ENCODE data around the gene SUN1. TPM values are rescaled to one million over a fixed set of nuclear protein-coding genes. Genes with fewer than 3 reads are reported as not detected.

SUN1 gene
- total and polyA plus RNA-seq, 2 donors from 2014 or later = 40.4 to 168 TPM

DNA sequence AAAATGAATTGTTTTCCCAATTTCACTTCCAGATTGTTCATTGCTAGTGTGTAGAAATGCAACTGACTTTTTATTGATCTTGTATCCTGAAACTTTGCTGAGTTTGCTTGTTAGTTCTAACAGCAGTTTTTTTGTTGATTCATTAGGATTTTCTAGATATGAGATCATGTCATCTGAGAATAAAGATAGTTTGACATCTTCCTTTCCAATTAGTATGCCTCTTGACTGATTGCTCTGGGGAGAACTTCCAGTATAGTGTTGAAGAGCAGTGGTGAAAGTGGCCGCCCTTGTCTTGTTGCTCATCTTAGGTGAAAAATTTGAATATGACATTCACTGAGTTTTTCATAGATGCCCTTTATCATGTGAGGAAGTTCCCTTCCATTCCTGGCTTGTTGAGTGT lies 11.9 kb upstream of the SUN1 start:
- DNase-seq (no peak), FAIRE-seq (no peak)
- intact Hi-C loops (cut with DNase I) = no loop called here
- TF ChIP-seq, protein P1, sequence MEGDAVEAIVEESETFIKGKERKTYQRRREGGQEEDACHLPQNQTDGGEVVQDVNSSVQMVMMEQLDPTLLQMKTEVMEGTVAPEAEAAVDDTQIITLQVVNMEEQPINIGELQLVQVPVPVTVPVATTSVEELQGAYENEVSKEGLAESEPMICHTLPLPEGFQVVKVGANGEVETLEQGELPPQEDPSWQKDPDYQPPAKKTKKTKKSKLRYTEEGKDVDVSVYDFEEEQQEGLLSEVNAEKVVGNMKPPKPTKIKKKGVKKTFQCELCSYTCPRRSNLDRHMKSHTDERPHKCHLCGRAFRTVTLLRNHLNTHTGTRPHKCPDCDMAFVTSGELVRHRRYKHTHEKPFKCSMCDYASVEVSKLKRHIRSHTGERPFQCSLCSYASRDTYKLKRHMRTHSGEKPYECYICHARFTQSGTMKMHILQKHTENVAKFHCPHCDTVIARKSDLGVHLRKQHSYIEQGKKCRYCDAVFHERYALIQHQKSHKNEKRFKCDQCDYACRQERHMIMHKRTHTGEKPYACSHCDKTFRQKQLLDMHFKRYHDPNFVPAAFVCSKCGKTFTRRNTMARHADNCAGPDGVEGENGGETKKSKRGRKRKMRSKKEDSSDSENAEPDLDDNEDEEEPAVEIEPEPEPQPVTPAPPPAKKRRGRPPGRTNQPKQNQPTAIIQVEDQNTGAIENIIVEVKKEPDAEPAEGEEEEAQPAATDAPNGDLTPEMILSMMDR (IDR thresholded peaks at IDR 0.05; ENCODE audit: borderline replicate concordance, extremely low read depth, insufficient read depth) = no peak
- Histone ChIP-seq H3K36me3 (ENCODE audit: control insufficient read depth in 2 of 3, insufficient read depth in 3 of 3, low read length in 3 of 3) (no peaks in the 10 kb centered on the region), H3K4me1 (ENCODE audit: control insufficient read depth in 2 of 3, insufficient read depth in 2 of 3, low read depth in 1 of 3, low read length in 3 of 3) (peaks cover 0 to 25% (median 10%) of the 10 kb centered on the region in 3 donors), H3K27me3 (ENCODE audit: control insufficient read depth, insufficient read depth, low read length) (no peaks in the 10 kb centered on the region), H3K4me3 (ENCODE audit: low read length in 3 of 3) (no peak overlapping the region), H3K9me3 (ENCODE audit: control insufficient read depth in 2 of 3, insufficient read depth in 1 of 3, low read length in 3 of 3) (no peaks in the 10 kb centered on the region), H3K9ac (ENCODE audit: low read length in 3 of 3) (no peak overlapping the region), H3K27ac (ENCODE audit: low read depth in 2 of 2, low read length in 2 of 2) (no peak overlapping the region)

DNA sequence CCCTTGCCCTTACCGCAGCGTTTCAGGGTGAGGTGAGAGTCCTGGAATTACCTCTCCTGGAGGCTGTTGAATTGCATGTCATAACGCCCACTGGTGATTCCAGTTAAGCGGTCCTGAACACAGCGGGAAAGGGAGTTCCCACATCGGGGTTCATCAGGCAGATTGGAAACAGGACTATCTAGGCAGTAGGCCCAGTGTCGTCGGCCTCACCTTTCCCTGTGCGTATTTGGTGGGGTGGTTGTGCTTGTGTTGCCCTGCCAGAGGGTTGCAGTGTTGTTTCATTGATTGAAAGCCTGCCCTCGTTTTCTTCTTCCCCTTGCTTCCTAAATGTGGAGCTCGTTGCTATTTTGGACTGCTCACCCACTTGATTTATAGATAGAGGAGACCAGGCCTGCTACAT lies 10.6 kb upstream of the SUN1 start:
- intact Hi-C loops (cut with DNase I) = no loop called here
- Histone ChIP-seq H3K27ac (ENCODE audit: low read depth in 2 of 2, low read length in 2 of 2) (no peak overlapping the region), H3K9ac (ENCODE audit: low read length in 3 of 3) (no peak overlapping the region), H3K27me3 (ENCODE audit: control insufficient read depth, insufficient read depth, low read length) (no peaks in the 10 kb centered on the region), H3K9me3 (ENCODE audit: control insufficient read depth in 2 of 3, insufficient read depth in 1 of 3, low read length in 3 of 3) (no peaks in the 10 kb centered on the region), H3K4me3 (ENCODE audit: low read length in 3 of 3) (no peak overlapping the region), H3K4me1 (ENCODE audit: control insufficient read depth in 2 of 3, insufficient read depth in 2 of 3, low read depth in 1 of 3, low read length in 3 of 3) (peaks cover 0 to 29% (median 10%) of the 10 kb centered on the region in 3 donors), H3K36me3 (ENCODE audit: control insufficient read depth in 2 of 3, insufficient read depth in 3 of 3, low read length in 3 of 3) (no peaks in the 10 kb centered on the region)
- DNase-seq (peak in 1 of 5 donors; percentile 41), FAIRE-seq (no peak)
- TF ChIP-seq, protein P1 (IDR thresholded peaks at IDR 0.05; ENCODE audit: borderline replicate concordance, extremely low read depth, insufficient read depth) = no peak

DNA sequence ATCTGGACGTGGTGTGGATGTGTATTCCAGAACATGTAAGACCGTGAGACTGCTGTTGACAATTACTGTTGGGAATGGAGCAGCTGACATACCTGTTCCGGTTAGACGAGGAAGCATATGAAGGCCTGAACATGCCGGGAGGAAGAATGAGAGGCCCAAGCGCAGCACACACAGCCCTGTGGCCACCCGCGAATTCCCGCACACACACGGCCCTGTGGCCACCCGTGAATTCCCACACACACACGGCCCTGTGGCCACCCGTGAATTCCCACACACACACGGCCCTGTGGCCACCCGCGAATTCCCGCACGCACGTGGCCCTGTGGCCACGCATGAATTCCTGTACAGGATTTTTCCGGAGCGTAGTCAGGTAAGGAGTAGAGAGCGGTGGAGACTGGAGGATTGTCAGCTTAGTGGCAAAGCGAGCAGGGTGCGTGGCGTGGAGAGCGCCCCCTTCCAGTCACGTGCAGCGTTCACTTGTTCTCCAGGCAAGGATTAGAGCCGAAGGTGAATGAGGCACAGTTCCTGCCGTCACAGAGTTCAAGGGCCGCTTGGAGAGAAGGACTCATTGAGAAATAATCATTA lies 9.5 kb upstream of the SUN1 start:
- no peak for FAIRE-seq
- Histone ChIP-seq H3K9me3 (ENCODE audit: control insufficient read depth in 2 of 3, insufficient read depth in 1 of 3, low read length in 3 of 3) (no peaks in the 10 kb centered on the region), H3K9ac (ENCODE audit: low read length in 3 of 3) (no peak overlapping the region), H3K36me3 (ENCODE audit: control insufficient read depth in 2 of 3, insufficient read depth in 3 of 3, low read length in 3 of 3) (no peaks in the 10 kb centered on the region), H3K4me1 (ENCODE audit: control insufficient read depth in 2 of 3, insufficient read depth in 2 of 3, low read depth in 1 of 3, low read length in 3 of 3) (peaks cover 0 to 26% (median 10%) of the 10 kb centered on the region in 3 donors), H3K27me3 (ENCODE audit: control insufficient read depth, insufficient read depth, low read length) (no peaks in the 10 kb centered on the region), H3K4me3 (ENCODE audit: low read length in 3 of 3) (no peak overlapping the region), H3K27ac (ENCODE audit: low read depth in 2 of 2, low read length in 2 of 2) (peak overlapping the region in 1 of 2 donors; percentile 44)
- intact Hi-C loops (cut with DNase I) = no loop called here
- TF ChIP-seq, protein P1 (IDR thresholded peaks at IDR 0.05; ENCODE audit: borderline replicate concordance, extremely low read depth, insufficient read depth) = no peak
- peak in 1 of 5 donors; percentile 51 for DNase-seq

DNA sequence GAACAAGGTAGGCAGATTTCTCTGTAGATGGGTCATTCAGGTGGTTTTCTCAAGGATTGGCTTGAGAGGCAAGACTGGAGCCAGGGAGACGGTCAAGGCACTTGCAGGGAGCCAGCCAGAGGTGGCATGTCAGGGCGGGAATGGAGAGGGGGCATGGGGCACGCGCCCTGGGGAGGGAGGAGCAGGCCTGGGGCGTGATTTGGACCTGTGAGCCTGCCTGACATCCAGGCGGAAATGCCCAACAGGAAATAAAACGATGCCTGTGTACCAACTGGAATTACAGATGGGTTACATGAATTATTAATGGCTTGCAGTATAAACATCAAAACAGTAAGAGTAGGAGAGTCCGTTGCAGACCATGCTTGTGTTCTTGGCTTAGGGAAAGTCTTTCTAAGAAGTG lies 8.6 kb upstream of the SUN1 start:
- H3K27me3 ChIP-seq (ENCODE audit: control insufficient read depth, insufficient read depth, low read length) = no peaks in the 10 kb centered on the region
- H3K36me3 ChIP-seq (ENCODE audit: control insufficient read depth in 2 of 3, insufficient read depth in 3 of 3, low read length in 3 of 3) = no peaks in the 10 kb centered on the region
- H3K4me3 ChIP-seq (ENCODE audit: low read length in 3 of 3) = no peak overlapping the region
- intact Hi-C loops (cut with DNase I) = no loop called here
- FAIRE-seq = no peak
- peaks cover 0 to 27% (median 10%) of the 10 kb centered on the region in 3 donors for H3K4me1 ChIP-seq (ENCODE audit: control insufficient read depth in 2 of 3, insufficient read depth in 2 of 3, low read depth in 1 of 3, low read length in 3 of 3)
- no peaks in the 10 kb centered on the region for H3K9me3 ChIP-seq (ENCODE audit: control insufficient read depth in 2 of 3, insufficient read depth in 1 of 3, low read length in 3 of 3)
- TF ChIP-seq, protein P1 (IDR thresholded peaks at IDR 0.05; ENCODE audit: borderline replicate concordance, extremely low read depth, insufficient read depth) = no peak
- H3K9ac ChIP-seq (ENCODE audit: low read length in 3 of 3) = no peak overlapping the region
- H3K27ac ChIP-seq (ENCODE audit: low read depth in 2 of 2, low read length in 2 of 2) = peak overlapping the region in 1 of 2 donors; percentile 32
- peak in 1 of 5 donors; percentile 86 for DNase-seq

All from kidney (tissue), 14 donors.